Tibial nerve (tissue), 4 donors: ENCODE results near the gene IFNK.

Experiments used
- CTCF ChIP-seq, 5 experiments: fragments of 200-600 bp in 3 of 5; fragments of 450-650 bp in 2 of 5; sonication (generic) in 3 of 5; IDR thresholded peaks; one replicate each; pipeline ENCODE4 v1.5.1; 2016 to 2019; ENCODE audit warnings: antibody characterized with exemption in 5 of 5, mild to moderate bottlenecking in 3 of 5, moderate library complexity in 2 of 5
- EP300 ChIP-seq, 2 donors: sonication (generic); formaldehyde crosslinking; IDR thresholded peaks; one replicate each; pipeline ENCODE4 v1.6.1; 2017; ENCODE audit warnings: antibody characterized with exemption in 2 of 2, mild to moderate bottlenecking in 1 of 2
- POLR2A ChIP-seq, 2 donors: fragments of 450-650 bp; IDR thresholded peaks; one replicate each; pipeline ENCODE4 v1.6.1; 2017; ENCODE audit warnings: antibody characterized with exemption in 2 of 2, mild to moderate bottlenecking in 2 of 2, moderate library complexity in 2 of 2

- TF ChIP-seq CTCF (IDR thresholded peaks at IDR 0.05) (no peak), POLR2A (IDR thresholded peaks at IDR 0.05) (no peak), EP300 (IDR thresholded peaks at IDR 0.05) (no peak)
Measured at GRCh38 chr9:27537756-27538155, 13.7 kb downstream of the IFNK start.
